Spleen (tissue), 11 donors: ENCODE results near the gene ZEB1. TPM values are rescaled to one million over a fixed set of nuclear protein-coding genes. Genes with fewer than 3 reads are reported as not detected.

ENCODE experiments used
- DNase-seq: peaks from one replicate; pipeline ENCODE4 v3.0.0-alpha.2; 2020
- H3K27ac ChIP-seq, 8 donors: fragments of 200-600 bp; sonication (generic) in 7 of 8; 1 replicate in 4 of 8; 2 replicates in 4 of 8; pipeline versions ENCODE4 v1.5.0 to v1.8.0; 2016 to 2021; ENCODE audit warnings: inconsistent platforms in 4 of 8, mild to moderate bottlenecking in 4 of 8, moderate library complexity in 1 of 8
- H3K27me3 ChIP-seq, 7 donors: fragments of 200-600 bp; sonication (generic) in 6 of 7; replicated peaks in 1 of 7; 1 replicate in 4 of 7; 2 replicates in 3 of 7; pipeline versions ENCODE4 v1.5.0 to v1.8.0; 2016 to 2021; ENCODE audit warnings: inconsistent platforms in 3 of 7, mild to moderate bottlenecking in 1 of 7
- H3K36me3 ChIP-seq, 6 donors: fragments of 200-600 bp; sonication (generic) in 5 of 6; 1 replicate in 4 of 6; 2 replicates in 2 of 6; pipeline versions ENCODE4 v1.5.0 to v1.8.0; 2016 to 2021; ENCODE audit warnings: inconsistent platforms in 2 of 6
- H3K4me1 ChIP-seq, 6 donors: fragments of 200-600 bp; sonication (generic) in 5 of 6; 1 replicate in 3 of 6; 2 replicates in 3 of 6; pipeline versions ENCODE4 v1.5.0 to v1.8.0; 2016 to 2021; ENCODE audit warnings: inconsistent platforms in 3 of 6
- H3K4me3 ChIP-seq, 8 donors: fragments of 200-600 bp; sonication (generic) in 7 of 8; 1 replicate in 4 of 8; 2 replicates in 4 of 8; pipeline versions ENCODE4 v1.5.0 to v1.8.0; 2016 to 2021; ENCODE audit warnings: inconsistent platforms in 4 of 8, mild to moderate bottlenecking in 4 of 8, moderate library complexity in 2 of 8
- H3K9me3 ChIP-seq, 8 donors: fragments of 200-600 bp; sonication (generic) in 7 of 8; 1 replicate in 4 of 8; 2 replicates in 4 of 8; pipeline versions ENCODE4 v1.5.0 to v1.8.0; 2016 to 2021; ENCODE audit warnings: inconsistent platforms in 4 of 8
- CTCF ChIP-seq, 11 experiments: fragments of 200-600 bp in 7 of 11; fragments of 450-650 bp in 4 of 11; sonication (generic) in 4 of 11; IDR thresholded peaks in 8 of 11; conservative IDR thresholded peaks in 3 of 11; 1 replicate in 7 of 11; 2 replicates in 4 of 11; pipeline versions ENCODE4 v1.4.0 to v1.8.0; 2016 to 2021; ENCODE audit warnings: antibody characterized with exemption in 11 of 11, inconsistent platforms in 4 of 11, mild to moderate bottlenecking in 1 of 11
- POLR2A ChIP-seq, 3 donors: fragments of 450-650 bp; IDR thresholded peaks; one replicate each; pipeline ENCODE4 v1.5.1; 2017; ENCODE audit warnings: antibody characterized with exemption in 3 of 3, mild to moderate bottlenecking in 1 of 3
- POLR2AphosphoS5 ChIP-seq, 3 donors: sonication (generic); formaldehyde crosslinking; IDR thresholded peaks; one replicate each; pipeline ENCODE4 v1.5.1; 2017; ENCODE audit warnings: antibody characterized with exemption in 3 of 3
- WGBS, 5 donors: extraction: QIAGEN DNeasy Blood & Tissue Kit in 3 of 5; methylation state at CpG; one replicate each; pipeline versions ENCODE4 v1.1.5 to v1.1.7; 2013 to 2018; 5-methylcytosine and 5-hydroxymethylcytosine counted together
- intact Hi-C: fragments of 100-400 bp; cut with DNase I; formaldehyde crosslinking; loops from one replicate; pipeline ENCODE4 v1.15.0; 2023; ENCODE audit warnings: low total_unique reads
- polyA plus RNA-seq, 3 donors: library from polyadenylated mRNA; stranded (reverse); fragments of 200-250 nt; gene quantifications; one replicate each; pipeline ENCODE4 v1.2.1, GENCODE V29; 2013
- small RNA-seq, 4 donors: library from RNA; depleted of rRNA; stranded (forward); fragments of <200 nt; gene quantifications; one replicate each; pipeline ENCODE3, GENCODE V24; 2016
- total RNA-seq, 7 donors: library from RNA; depleted of rRNA in 3 of 7; stranded (reverse); fragments of >200 nt in 3 of 7; fragmentation: NEBNext Ultra II Directional in 4 of 7; extraction: Animal tissue kit (Norgen Biotek cat#: 25700) in 4 of 7; gene quantifications; one replicate each; pipeline versions ENCODE4 v1.1.0 to v1.2.1, GENCODE V29; 2016 to 2021
- donor health status: healthy with polysubstance abuse.
- donor health status: DM: no; HTN: no; CAD: no; lungs with moderate emphysema.
- donor health status: DM: no; HTN: no; CAD: no.
- donor health status: Bipolar disorder and iron deficiency.
- donor health status: healthy.
- donor health status: DM: no; HTN: no; CAD: no.
- donor health status: DM: yes; HTN: yes; CAD: no.

Gene ZEB1
- total and polyA plus RNA-seq, 10 donors = 6.6 to 51.8 (median 44.6) TPM

- TF ChIP-seq CTCF (IDR thresholded peaks at IDR 0.05 in 8 of 11, conservative IDR thresholded peaks at IDR 0.05 in 3 of 11) (no peak), POLR2A (IDR thresholded peaks at IDR 0.05) (no peak), POLR2AphosphoS5 (IDR thresholded peaks at IDR 0.05) (no peak)
- intact Hi-C loops = no loop called here
- Histone ChIP-seq H3K27ac (no peak overlapping the region), H3K4me1 (peaks cover 10 to 37% (median 28%) of the 10 kb centered on the region in 6 donors), H3K27me3 (no peaks in the 10 kb centered on the region), H3K4me3 (no peak overlapping the region), H3K9me3 (peaks cover 0 to 11% (median 7%) of the 10 kb centered on the region in 8 donors), H3K36me3 (no peaks in the 10 kb centered on the region)
- 74 to 90% (median 82%) methylated on average over 3 to 4 of the region's 4 CpGs for WGBS, 5 donors
- no peak for DNase-seq
Measured at GRCh38 chr10:31578951-31579350, 259.9 kb downstream of the ZEB1 start.

Small RNA genes lying within 50 kb of the gene (small RNA-seq; reads per million reads assigned to genes)
- gene SPTLC1P1 = 0 reads per million in 4 donors
